ENCODE results near the gene RHEB.

DNA sequence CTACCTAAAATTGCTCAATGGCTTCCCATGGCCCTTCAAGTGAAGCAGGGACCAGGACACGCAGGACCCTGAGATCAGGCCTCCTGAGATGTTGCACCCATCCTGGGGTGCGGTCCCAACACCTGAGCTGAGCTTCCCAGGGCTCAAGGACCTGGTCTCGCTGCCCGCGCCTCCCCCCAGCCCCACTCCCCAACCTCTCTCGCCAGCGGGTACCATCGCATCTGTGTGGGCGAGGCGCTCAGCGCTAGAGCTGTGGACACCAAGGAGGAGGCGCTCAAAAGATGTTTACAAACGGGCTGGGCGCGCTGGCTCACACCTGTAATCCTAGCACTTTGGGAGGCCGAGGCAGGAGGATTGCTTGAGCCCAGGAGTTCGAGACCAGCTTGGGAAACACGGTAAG, 72.4 kb downstream of the RHEB start:
- TF ChIP-seq POLR2A (IDR thresholded peaks at IDR 0.05) (no peak), CTCF (IDR thresholded peaks at IDR 0.05) (no peak)

Measured in Peyer's patch (tissue), 4 donors.